ENCODE results near the gene POLA1. TPM values are rescaled to one million over a fixed set of nuclear protein-coding genes. Genes with fewer than 3 reads are reported as not detected.

Gene POLA1
- total RNA-seq, 4 donors from 2014 or later: 9.5 to 18.4 (median 11.2) TPM

- no peak for TF ChIP-seq CTCF (IDR thresholded peaks at IDR 0.05; ENCODE audit: low read depth)
Observed at GRCh38 chrX:25039036-25039435, 345.3 kb downstream of the POLA1 start.

- no peak for TF ChIP-seq CTCF (IDR thresholded peaks at IDR 0.05; ENCODE audit: low read depth)
Observed at GRCh38 chrX:25043192-25043591, 349.5 kb downstream of the POLA1 start.

Small RNA genes lying within 50 kb of the gene (small RNA-seq; reads per million reads assigned to genes)
- 0.61 reads per million for gene SCARNA23

Other genes starting within 250 kb of the POLA1 start
- 10 to 100 TPM; 11.1 to 23.5 (median 16.7) TPM for gene PDK3, start 228.6 kb upstream of the POLA1 start, total RNA-seq
- gene PCYT1B, start 46.6 kb upstream of the POLA1 start, total RNA-seq: not detected

All from subcutaneous adipose tissue (tissue), 4 donors.